HG03442 (cell line): Measurements from ENCODE around the gene WEE1.
"Not testable (repeated sequence)": the region's sequence is repeated elsewhere in the genome, so short reads cannot be mapped to it uniquely, and the experiment has no call there.

ENCODE experiments used
- ATAC-seq: cut with Tn5 transposase; IDR thresholded peaks from one replicate; pipeline ENCODE4 v1.9.1; 2021; ENCODE audit warnings: mild to moderate bottlenecking, moderate library complexity; ENCODE audit not compliant: unreplicated experiment

WEE1 gene

GRCh38 chr11:9619004-9619403, 45.5 kb downstream of the WEE1 start:
- ATAC-seq: no peak

DNA sequence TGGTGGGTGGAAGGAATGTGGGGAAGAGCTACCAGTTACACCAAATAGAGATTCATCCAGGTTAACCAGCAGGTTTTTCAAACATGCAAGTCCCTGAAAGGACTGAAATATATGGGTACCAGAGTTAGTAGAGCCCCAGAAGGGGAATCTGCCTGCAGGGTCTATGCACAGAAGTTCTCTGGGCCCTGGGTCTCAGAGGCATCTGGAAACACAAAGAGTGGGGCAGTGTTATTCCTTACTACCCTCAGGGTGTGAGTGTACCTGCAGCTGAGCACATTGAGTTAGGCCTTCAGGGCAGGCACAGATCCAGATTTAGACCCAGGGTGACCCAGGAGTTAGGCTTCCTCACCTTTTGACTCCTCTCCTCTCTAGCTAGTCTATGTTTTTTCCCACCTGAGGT, 46.5 kb downstream of the WEE1 start:
- ATAC-seq: no peak

DNA sequence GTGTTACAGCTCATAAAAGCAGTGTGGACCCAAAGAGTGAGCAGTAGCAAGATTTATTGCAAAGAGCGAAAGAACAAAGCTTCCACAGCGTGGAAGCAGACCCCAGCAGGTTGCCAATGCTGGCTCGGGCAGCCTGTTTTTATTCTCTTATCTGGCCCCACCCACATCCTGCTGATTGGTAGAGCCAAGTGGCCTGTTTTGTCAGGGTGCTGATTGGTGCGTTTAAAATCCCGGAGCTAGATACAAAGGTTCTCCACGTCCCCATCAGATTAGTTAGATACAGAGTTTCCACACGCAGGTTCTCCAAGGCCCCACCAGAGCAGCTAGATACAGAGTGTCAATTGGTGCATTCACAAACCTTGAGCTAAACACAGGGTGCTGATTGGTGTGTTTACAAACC, 48.9 kb downstream of the WEE1 start:
- ATAC-seq: not testable (repeated sequence)

GRCh38 chr11:9623053-9623452, 49.6 kb downstream of the WEE1 start:
- ATAC-seq: not testable (repeated sequence)

DNA sequence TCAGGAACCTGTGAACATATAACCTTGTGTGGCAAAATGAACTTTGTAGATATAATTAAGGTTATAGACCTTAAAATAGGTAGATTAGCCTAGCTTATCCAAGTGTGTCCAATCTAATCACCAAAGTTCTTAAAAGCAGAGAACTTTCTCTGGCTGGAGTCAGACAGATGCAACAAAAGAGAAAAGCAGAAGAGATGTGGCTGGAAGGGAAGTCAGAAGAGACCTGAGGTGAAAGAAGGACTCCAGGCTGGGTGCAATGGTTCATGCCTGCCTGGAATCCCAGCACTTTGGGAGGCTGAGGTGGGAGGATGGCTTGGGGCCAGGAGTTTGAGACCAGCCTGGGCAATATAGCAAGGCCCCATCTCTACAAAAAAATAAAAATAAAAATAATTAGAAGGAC, 51.0 kb downstream of the WEE1 start:
- no peak for ATAC-seq

DNA sequence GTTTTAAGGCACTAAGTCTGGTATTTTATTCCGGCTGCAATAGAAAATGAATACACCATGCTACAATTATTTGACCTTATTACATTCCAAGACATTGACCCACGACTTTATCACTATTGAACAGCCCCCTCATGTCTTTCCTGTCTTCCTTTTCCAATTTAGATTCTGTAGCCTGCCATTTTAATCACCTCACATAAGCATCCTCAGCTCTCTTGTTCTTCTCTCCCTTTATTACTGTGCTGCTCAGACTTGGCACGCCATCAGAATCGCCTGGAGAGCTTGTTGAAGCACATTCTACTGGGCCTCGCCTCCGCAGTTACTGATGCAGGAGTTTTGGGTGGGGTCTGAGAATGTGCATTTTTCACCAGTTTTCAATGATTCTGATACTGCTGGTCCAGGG, 51.7 kb downstream of the WEE1 start:
- no peak for ATAC-seq

DNA sequence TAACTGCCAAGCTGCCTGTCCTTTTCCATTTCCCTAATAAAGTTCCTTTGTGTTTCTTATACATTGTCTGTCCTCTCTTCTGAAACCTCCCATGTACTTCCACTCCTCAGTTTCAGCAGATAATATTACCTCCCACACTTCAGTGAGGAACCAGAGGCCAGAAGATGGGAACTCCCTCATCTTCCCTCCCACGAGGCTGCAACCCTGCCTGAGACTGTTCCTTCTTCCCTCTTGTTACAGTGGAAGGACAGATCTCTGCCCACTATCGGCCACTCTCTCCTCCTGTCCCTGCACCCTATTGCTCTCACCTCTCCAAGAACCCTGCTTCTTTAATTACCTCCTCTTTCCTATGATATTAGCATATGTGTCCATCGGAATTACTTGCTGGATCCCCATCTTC, 52.3 kb downstream of the WEE1 start:
- no peak for ATAC-seq

DNA sequence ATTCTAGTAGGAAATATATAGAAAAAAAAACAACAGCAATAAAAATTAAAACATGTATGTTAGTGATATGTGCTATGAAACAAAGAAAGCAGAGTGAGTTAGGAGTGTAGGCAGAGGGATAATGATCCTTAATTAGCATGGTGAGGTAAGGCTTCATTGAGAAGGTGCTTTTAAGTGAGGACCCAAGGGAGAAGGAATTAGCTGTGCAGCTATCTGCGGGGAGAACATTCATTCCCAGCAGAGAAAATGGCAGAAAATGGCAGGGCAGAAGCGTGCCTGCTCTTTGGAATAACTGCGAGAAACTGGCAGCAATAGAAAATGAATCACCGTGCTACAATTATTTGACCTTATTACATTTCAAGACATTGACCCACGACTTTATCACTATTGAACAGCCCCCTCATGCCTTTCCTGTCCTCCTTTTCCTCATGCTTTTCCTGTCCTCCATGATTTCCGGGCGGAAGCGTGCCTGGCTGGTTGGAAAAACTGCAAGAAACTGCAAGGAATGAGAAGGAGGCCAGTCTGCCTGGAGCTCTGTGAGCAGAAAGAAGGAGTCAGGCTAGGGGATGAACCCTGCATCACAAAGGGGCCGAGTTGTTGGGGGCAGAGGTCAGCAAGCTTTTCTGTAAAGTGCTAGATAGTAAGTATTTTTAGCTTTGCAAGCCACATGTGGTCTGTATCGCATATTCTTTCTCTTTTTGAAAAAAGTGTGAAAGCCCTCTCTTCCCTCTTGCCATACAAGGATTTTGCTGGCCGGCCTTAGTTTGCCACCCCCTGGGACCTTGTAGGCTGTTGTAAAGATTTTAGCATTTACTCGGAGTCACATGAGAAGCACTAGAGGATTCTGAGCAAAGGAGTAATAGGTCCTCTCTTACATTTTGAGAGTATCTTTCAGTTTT, 53.3 kb downstream of the WEE1 start:
- ATAC-seq: no peak

- no peak for ATAC-seq
Measured at GRCh38 chr11:9629064-9629463, 55.6 kb downstream of the WEE1 start.

DNA sequence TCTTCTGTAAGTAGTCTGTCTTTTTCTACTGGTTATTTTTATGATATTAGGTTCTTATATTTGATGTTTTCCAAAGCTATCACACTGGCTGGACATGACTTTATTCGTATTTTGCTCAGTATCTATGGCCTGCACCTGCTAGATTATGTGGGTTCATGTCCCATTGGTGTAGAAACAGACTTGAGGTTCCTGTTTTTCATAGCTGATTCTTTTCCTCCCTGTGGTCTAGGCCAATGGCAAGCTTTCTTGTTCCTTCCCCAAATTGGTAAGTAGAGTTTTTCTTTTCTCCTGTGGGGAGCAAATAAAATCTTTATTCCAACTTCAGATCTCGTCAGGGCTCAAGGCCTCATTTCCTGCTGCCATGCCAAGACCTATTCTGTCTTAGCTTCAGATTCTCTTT, 60.2 kb downstream of the WEE1 start:
- no peak for ATAC-seq

DNA sequence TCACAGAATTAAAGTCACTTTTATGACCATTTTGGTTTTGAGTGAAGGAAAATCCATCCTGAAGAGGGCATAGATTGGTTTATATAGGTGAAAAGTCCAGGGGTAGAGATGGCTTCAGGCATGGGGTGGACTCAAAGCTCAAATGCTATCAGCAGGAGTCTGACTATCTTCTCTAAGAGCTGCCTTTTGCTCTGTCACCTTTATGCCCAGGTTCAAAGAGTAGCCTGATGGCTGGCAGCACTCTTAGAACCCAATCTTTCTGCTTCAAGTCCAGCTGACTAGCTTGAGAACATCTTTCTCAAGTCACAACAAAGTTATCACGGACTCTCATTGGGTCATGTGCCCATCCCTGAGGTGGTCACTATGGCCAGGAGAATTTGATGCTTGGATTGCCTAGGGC, 63.2 kb downstream of the WEE1 start:
- ATAC-seq: no peak

DNA sequence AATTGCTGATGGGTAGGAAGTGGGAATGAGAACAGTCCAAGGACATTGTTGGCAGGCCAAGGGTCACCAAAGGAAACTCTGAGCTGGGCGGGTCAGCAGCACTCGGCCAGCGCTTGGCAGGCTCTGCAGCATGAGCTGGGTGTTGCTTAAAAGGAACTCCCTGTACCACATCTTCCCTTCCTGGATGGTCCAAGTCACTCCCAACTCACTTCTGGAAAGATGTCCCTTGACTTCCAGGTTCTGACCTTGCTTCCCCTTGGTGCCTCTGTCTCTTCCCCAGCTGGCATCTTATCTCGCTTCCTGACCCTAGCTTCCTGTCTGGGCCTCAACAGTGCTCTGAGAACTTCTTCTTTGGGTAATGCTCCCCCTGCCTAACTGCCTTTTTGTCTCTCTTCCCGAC, 65.6 kb downstream of the WEE1 start:
- ATAC-seq: no peak
